DOHH2 (cell line): ENCODE results near the gene ATP8B4.

Source experiments
- H3F3A ChIP-seq: fragments of 200-600 bp; sonication (generic), shearing (Covaris generic); 2 replicates; pipeline ENCODE4 v1.6.0; 2016; ENCODE audit warnings: antibody characterized with exemption, mild to moderate bottlenecking; ENCODE audit not compliant: control insufficient read depth, insufficient read depth
- H3K27ac ChIP-seq: fragments of 200-600 bp; sonication (generic); 2 replicates; pipeline ENCODE4 v1.5.1; 2014; ENCODE audit warnings: low read depth, mild to moderate bottlenecking, low read length, moderate library complexity
- H3K27me3 ChIP-seq: fragments of 200-600 bp; sonication (generic); 2 replicates; pipeline ENCODE4 v1.6.1; 2014; ENCODE audit warnings: mild to moderate bottlenecking, low read length, mixed read lengths; ENCODE audit not compliant: control insufficient read depth
- H3K36me3 ChIP-seq: fragments of 200-600 bp; sonication (generic); 2 replicates; pipeline ENCODE4 v1.6.1; 2014; ENCODE audit warnings: mild to moderate bottlenecking, low read length, moderate library complexity, mixed read lengths; ENCODE audit not compliant: control insufficient read depth
- H3K4me1 ChIP-seq: fragments of 200-600 bp; sonication (generic); 2 replicates; pipeline ENCODE4 v1.6.1; 2014; ENCODE audit warnings: mild to moderate bottlenecking, low read length, mixed read lengths; ENCODE audit not compliant: control insufficient read depth
- H3K4me2 ChIP-seq: fragments of 200-600 bp; sonication (generic); 2 replicates; pipeline ENCODE4 v1.6.0; 2014; ENCODE audit warnings: mild to moderate bottlenecking, low read length, moderate library complexity
- H3K4me3 ChIP-seq: fragments of 200-600 bp; sonication (generic); 2 replicates; pipeline ENCODE4 v1.5.1; 2014; ENCODE audit warnings: mild to moderate bottlenecking, low read length, mixed read lengths
- H3K79me2 ChIP-seq: fragments of 200-600 bp; sonication (generic); 2 replicates; pipeline ENCODE4 v1.6.1; 2014; ENCODE audit warnings: mild to moderate bottlenecking, low read length, mixed read lengths; ENCODE audit not compliant: control insufficient read depth
- H3K9me2 ChIP-seq: fragments of 200-600 bp; sonication (generic); replicated peaks from 2 replicates; pipeline ENCODE4 v1.6.1; 2014; ENCODE audit warnings: mild to moderate bottlenecking, low read length, mixed read lengths; ENCODE audit not compliant: control insufficient read depth
- H3K9me3 ChIP-seq: fragments of 200-600 bp; sonication (generic); 2 replicates; pipeline ENCODE4 v1.6.1; 2014; ENCODE audit warnings: antibody characterized with exemption, low read length, mixed read lengths; ENCODE audit not compliant: control insufficient read depth, insufficient read depth
- H4K20me1 ChIP-seq: fragments of 200-600 bp; sonication (generic); 2 replicates; pipeline ENCODE4 v1.6.0; 2014; ENCODE audit warnings: low read depth, mild to moderate bottlenecking, antibody characterized with exemption, low read length, moderate library complexity; ENCODE audit not compliant: control insufficient read depth, insufficient read depth
- CTCF ChIP-seq: fragments of 200-600 bp; sonication (generic); IDR thresholded peaks from one replicate; pipeline ENCODE4 v1.5.1; 2014; ENCODE audit warnings: antibody characterized with exemption, mild to moderate bottlenecking, low read depth, low read length; ENCODE audit not compliant: poor library complexity, severe bottlenecking
- EZH2phosphoT487 ChIP-seq: fragments of 200-600 bp; sonication (generic); IDR thresholded peaks from 2 replicates; pipeline ENCODE4 v1.6.1; 2017; ENCODE audit warnings: borderline replicate concordance, mild to moderate bottlenecking, antibody characterized with exemption, low read length, moderate library complexity, mixed read lengths

ATP8B4 gene

GRCh38 chr15:50119063-50120040 lies at the start of gene ATP8B4:
Gene ATP8B4 (minus strand): TSS chr15:50119233. CDS start chr15:50106966, 12,267 bp downstream.
- Histone ChIP-seq H3K4me1 (no peaks in the 10 kb centered on the region), H3K79me2 (no peaks in the 10 kb centered on the region), H3K9me2 (no peaks in the 10 kb centered on the region), H3K27me3 (0 out of 2 replicates have a peak, but pooled peaks cover 6% of the 10 kb centered on the region), H4K20me1 (no peaks in the 10 kb centered on the region), H3K4me2 (no peak within 1 kb of the TSS), H3K4me3 (no peak within 1 kb of the TSS), H3K9me3 (no peaks in the 10 kb centered on the region), H3K27ac (no peak within 1 kb of the TSS), H3K36me3 (no peaks in the 10 kb centered on the region), H3F3A (no peaks in the 10 kb centered on the region)
- TF ChIP-seq CTCF, result no peak
- TF ChIP-seq EZH2phosphoT487, result no peak

- Histone ChIP-seq H3F3A (no peaks in the 10 kb centered on the region), H3K9me3 (no peaks in the 10 kb centered on the region), H3K36me3 (no peaks in the 10 kb centered on the region), H3K27me3 (peaks cover 2% of the 10 kb centered on the region; the same call in 1 of the 2 replicates), H3K27ac (no peak overlapping the region), H3K9me2 (no peaks in the 10 kb centered on the region), H4K20me1 (no peaks in the 10 kb centered on the region), H3K4me2 (no peak overlapping the region), H3K4me1 (no peaks in the 10 kb centered on the region), H3K4me3 (no peak overlapping the region), H3K79me2 (no peaks in the 10 kb centered on the region)
- TF ChIP-seq CTCF, result no peak
- TF ChIP-seq EZH2phosphoT487, result no peak
Observed at GRCh38 chr15:50168379-50168778, 49.3 kb upstream of the ATP8B4 start.

GRCh38 chr15:50167110-50167509 lies 48.1 kb upstream of the ATP8B4 start:
- Histone ChIP-seq H3K4me3 (no peak overlapping the region), H3K27me3 (peaks cover 2% of the 10 kb centered on the region; the same call in 1 of the 2 replicates), H3F3A (no peaks in the 10 kb centered on the region), H3K27ac (no peak overlapping the region), H4K20me1 (no peaks in the 10 kb centered on the region), H3K4me2 (no peak overlapping the region), H3K36me3 (no peaks in the 10 kb centered on the region), H3K4me1 (no peaks in the 10 kb centered on the region), H3K9me3 (no peaks in the 10 kb centered on the region), H3K9me2 (no peaks in the 10 kb centered on the region), H3K79me2 (no peaks in the 10 kb centered on the region)
- no peak for TF ChIP-seq EZH2phosphoT487
- no peak for TF ChIP-seq CTCF
